AG10803 (cell line): ENCODE data around the gene NR2C2AP.
"Not testable (repeated sequence)": the region's sequence is repeated elsewhere in the genome, so short reads cannot be mapped to it uniquely, and the experiment has no call there.

ENCODE experiments used
- DNase-seq: peaks from one replicate; pipeline ENCODE4 v3.0.0; 2010; ENCODE audit warnings: low read depth
- H3K4me3 ChIP-seq: 2 replicates; pipeline ENCODE4 v1.5.1; 2011; ENCODE audit warnings: mild to moderate bottlenecking, low read length, control low read depth
- CTCF ChIP-seq: conservative IDR thresholded peaks from 2 replicates; pipeline ENCODE4 v1.5.1; 2011; ENCODE audit warnings: mild to moderate bottlenecking, low read length, control low read depth, inconsistent platforms

NR2C2AP gene

DNA sequence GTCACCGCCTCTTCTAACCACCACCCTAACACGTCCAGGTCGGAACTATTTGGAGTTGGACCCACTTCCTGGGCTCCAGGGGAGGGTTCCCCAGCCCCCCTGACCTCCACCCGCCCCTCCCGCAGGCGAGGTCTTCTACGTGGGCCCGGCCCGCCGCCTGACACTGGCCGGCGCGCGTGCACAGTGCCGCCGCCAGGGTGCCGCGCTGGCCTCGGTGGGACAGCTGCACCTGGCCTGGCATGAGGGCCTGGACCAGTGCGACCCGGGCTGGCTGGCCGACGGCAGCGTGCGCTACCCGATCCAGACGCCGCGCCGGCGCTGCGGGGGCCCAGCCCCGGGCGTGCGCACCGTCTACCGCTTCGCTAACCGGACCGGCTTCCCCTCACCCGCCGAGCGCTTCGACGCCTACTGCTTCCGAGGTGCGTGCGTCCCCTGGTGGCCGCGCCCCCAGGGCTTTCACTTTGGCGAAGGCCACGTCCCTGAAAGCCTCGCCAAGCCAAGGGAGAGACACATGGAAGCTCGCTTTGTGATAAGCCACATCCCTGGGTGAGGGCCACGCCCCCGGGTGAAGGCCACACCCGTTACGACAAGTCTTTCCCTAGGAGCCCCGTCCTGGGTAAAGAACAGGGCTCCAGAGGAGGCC lies 21.8 kb upstream of the NR2C2AP start:
- peak; percentile 47 for DNase-seq
- peak overlapping the region; percentile 20; the same call in 1 of the 2 replicates for H3K4me3 ChIP-seq
- peak; percentile 46 for TF ChIP-seq CTCF

- TF ChIP-seq CTCF: no peak
- DNase-seq: no peak
- H3K4me3 ChIP-seq: no peak overlapping the region
Observed at GRCh38 chr19:19224150-19224851, 21.1 kb upstream of the NR2C2AP start.

GRCh38 chr19:19223636-19224035 lies 20.4 kb upstream of the NR2C2AP start:
- no peak overlapping the region for H3K4me3 ChIP-seq
- no peak for TF ChIP-seq CTCF
- no peak for DNase-seq

DNA sequence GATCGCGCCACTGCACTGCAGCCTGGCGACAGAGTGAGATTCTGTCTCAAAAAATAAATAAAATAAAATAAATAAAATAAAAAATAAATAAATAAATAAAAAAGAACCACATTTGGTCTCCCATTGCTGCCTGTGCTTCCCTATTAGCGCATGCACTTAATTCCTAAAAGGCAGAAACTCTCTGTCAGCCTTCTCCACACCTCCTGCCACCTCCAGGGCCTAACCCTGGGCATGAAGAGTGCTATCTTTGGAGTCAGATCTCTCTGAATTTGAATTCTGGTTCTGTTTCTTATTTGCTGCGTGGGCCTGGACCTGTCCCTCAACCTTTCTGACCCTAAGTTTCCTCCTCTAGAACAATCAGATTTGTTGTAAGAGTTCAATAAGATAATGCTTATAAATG lies 19.8 kb upstream of the NR2C2AP start:
- DNase-seq: no peak
- TF ChIP-seq CTCF: no peak
- no peak overlapping the region for H3K4me3 ChIP-seq

GRCh38 chr19:19221000-19221399 lies 17.8 kb upstream of the NR2C2AP start:
- not testable (repeated sequence) for H3K4me3 ChIP-seq, DNase-seq

DNA sequence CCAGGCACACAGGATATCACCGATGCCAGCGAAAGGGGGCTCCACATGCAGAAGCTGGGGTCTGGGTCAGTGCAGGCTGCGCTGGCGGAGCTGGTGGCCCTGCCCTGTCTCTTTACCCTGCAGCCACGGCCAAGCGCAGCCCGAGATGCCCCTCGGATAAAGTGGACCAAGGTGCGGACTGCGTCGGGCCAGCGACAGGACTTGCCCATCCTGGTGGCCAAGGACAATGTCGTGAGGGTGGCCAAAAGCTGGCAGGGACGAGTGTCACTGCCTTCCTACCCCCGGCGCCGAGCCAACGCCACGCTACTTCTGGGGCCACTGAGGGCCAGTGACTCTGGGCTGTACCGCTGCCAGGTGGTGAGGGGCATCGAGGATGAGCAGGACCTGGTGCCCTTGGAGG lies 15.7 kb upstream of the NR2C2AP start:
- H3K4me3 ChIP-seq: no peak overlapping the region
- no peak for TF ChIP-seq CTCF
- DNase-seq: no peak

DNA sequence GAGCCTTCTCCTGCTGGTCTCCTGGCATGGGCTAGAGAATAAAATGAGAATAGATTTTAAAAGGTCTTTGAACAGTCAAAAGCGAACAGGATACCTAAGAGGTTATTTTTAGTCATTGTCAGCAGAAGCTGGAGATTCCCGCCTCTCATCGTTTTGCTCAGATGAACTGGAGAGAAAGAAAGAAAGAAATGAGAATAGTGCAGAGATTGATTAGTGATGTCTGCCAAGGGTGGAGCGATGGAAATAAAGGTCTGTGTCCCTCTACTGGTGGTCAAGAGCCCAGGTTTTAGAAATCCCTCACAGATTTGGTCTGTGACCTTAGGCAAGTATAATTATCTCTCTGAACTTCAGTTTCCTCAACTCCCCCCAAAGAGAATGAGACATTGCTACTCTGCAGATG lies 13.9 kb upstream of the NR2C2AP start:
- no peak overlapping the region for H3K4me3 ChIP-seq
- DNase-seq: peak; percentile 8
- TF ChIP-seq CTCF: no peak
